Activated CD8-positive, alpha-beta T cell treated with anti-CD3 and anti-CD28 coated beads for 36 hours (primary cell): ENCODE data around the gene NTMT1. TPM values are rescaled to one million over a fixed set of nuclear protein-coding genes. Genes with fewer than 3 reads are reported as not detected.
A peak's percentile ranks its signal among the peaks of the same experiment; 100 is the strongest.

Experiments used
- ATAC-seq: fragments of 200-7000 bp; cut with Tn5 transposase; one replicate; pipeline ENCODE4 v1.10.0; 2021; ENCODE audit warnings: mild to moderate bottlenecking, moderate library complexity
- CTCF ChIA-PET: fragments of 350-600 bp; sonication (Branson Sonifier 250); formaldehyde crosslinking; loops from one replicate; lab custom pipeline; 2021; ENCODE audit warnings: antibody characterized with exemption; lab: Charles Lee
- POLR2A ChIA-PET: fragments of 350-600 bp; sonication (Branson Sonifier 250); formaldehyde crosslinking; loops from one replicate; lab custom pipeline; 2021; ENCODE audit warnings: antibody characterized with exemption; lab: Charles Lee
- DNase-seq: peaks from one replicate; pipeline ENCODE4 v3.0.0-alpha.2; 2020
- H3K27ac Mint-ChIP-seq: one replicate; pipeline ENCODE4 v1.8.0; 2021; ENCODE audit warnings: mild to moderate bottlenecking, mixed read lengths
- H3K27me3 Mint-ChIP-seq: one replicate; pipeline ENCODE4 v1.8.0; 2021; ENCODE audit warnings: mixed read lengths
- H3K36me3 Mint-ChIP-seq: one replicate; pipeline ENCODE4 v1.8.0; 2021; ENCODE audit warnings: low read depth, mixed read lengths
- H3K4me1 Mint-ChIP-seq: one replicate; pipeline ENCODE4 v1.8.0; 2021; ENCODE audit warnings: low read depth, mixed read lengths
- H3K4me3 Mint-ChIP-seq: one replicate; pipeline ENCODE4 v1.8.0; 2021; ENCODE audit warnings: mild to moderate bottlenecking, moderate library complexity, mixed read lengths
- H3K9me3 Mint-ChIP-seq: one replicate; pipeline ENCODE4 v1.8.0; 2021; ENCODE audit warnings: mixed read lengths
- intact Hi-C: fragments of 100-400 bp; cut with micrococcal nuclease; formaldehyde crosslinking; loops from one replicate; pipeline ENCODE4 v1.10.0; 2022
- total RNA-seq, 2 experiments: library from RNA; stranded (reverse); gene quantifications; one replicate each; pipeline ENCODE4 v1.2.3, GENCODE V29; 2021
- TF ChIP-seq, protein P1 (sequence below): fragments of 200-600 bp; IDR thresholded peaks from one replicate; pipeline ENCODE4 v1.8.0; 2022; ENCODE audit warnings: antibody characterized with exemption, mild to moderate bottlenecking

Gene NTMT1, protein sequence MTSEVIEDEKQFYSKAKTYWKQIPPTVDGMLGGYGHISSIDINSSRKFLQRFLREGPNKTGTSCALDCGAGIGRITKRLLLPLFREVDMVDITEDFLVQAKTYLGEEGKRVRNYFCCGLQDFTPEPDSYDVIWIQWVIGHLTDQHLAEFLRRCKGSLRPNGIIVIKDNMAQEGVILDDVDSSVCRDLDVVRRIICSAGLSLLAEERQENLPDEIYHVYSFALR
- total RNA-seq: 10 to 100 TPM; 69.5 to 74.4 TPM

DNA sequence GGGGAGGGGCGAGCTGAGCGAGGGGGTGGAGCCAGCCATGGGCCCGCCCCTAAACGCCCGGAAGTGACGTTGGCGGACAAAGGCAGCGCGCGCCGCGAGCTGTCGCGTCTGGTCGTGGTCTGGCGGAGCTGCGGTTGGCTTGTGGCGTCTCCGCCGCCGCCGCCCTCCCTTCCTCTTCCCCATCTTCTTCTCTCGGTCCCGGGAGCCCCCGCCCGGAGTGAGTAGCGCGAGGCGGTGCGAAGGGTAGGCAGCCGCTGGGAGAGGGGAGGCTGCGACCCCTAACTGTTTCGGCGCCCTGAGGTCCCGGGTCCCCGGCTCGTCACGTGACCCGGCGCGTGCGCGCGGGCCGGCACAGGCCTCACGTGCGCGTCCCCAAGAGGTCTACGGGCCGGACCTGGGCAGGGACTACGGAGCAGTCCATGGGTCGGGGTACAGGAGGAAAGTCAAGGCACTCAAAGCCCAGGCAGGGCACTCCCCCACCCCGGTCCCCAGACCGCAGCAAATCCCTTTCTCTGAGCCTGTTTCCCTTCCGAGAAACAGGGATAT, at the start of gene NTMT1:
NTMT1 (plus strand) TSS at position 85 of the 546 bp plus-strand sequence. CDS start 6,541 bp downstream, outside the sequence.
- ChIA-PET POLR2A (interaction anchor here (0.6 to 2.9 kb wide), 5 partner anchors 11 to 112 kb away, joined by 3 to 12 read pairs (median 4); partner anchors contain the start of gene ASB6), CTCF (interaction anchor here (0.7 to 10.1 kb wide), 9 partner anchors 11 to 495 kb away, joined by 3 to 131 read pairs (median 5); no protein-coding TSS in a partner anchor)
- TF ChIP-seq, protein P1, sequence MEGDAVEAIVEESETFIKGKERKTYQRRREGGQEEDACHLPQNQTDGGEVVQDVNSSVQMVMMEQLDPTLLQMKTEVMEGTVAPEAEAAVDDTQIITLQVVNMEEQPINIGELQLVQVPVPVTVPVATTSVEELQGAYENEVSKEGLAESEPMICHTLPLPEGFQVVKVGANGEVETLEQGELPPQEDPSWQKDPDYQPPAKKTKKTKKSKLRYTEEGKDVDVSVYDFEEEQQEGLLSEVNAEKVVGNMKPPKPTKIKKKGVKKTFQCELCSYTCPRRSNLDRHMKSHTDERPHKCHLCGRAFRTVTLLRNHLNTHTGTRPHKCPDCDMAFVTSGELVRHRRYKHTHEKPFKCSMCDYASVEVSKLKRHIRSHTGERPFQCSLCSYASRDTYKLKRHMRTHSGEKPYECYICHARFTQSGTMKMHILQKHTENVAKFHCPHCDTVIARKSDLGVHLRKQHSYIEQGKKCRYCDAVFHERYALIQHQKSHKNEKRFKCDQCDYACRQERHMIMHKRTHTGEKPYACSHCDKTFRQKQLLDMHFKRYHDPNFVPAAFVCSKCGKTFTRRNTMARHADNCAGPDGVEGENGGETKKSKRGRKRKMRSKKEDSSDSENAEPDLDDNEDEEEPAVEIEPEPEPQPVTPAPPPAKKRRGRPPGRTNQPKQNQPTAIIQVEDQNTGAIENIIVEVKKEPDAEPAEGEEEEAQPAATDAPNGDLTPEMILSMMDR: no peak
- peaks cover 4% of the 10 kb centered on the region for H3K27me3 Mint-ChIP-seq
- H3K27ac Mint-ChIP-seq: peak within 1 kb of the TSS; percentile 95
- peaks cover 25% of the 10 kb centered on the region for H3K36me3 Mint-ChIP-seq
- peaks cover 52% of the 10 kb centered on the region for H3K4me1 Mint-ChIP-seq
- intact Hi-C loops: no loop called here
- DNase-seq: peak; percentile 90
- H3K4me3 Mint-ChIP-seq: peak within 1 kb of the TSS; percentile 77
- H3K9me3 Mint-ChIP-seq: no peaks in the 10 kb centered on the region
- peak; percentile 83 for ATAC-seq

DNA sequence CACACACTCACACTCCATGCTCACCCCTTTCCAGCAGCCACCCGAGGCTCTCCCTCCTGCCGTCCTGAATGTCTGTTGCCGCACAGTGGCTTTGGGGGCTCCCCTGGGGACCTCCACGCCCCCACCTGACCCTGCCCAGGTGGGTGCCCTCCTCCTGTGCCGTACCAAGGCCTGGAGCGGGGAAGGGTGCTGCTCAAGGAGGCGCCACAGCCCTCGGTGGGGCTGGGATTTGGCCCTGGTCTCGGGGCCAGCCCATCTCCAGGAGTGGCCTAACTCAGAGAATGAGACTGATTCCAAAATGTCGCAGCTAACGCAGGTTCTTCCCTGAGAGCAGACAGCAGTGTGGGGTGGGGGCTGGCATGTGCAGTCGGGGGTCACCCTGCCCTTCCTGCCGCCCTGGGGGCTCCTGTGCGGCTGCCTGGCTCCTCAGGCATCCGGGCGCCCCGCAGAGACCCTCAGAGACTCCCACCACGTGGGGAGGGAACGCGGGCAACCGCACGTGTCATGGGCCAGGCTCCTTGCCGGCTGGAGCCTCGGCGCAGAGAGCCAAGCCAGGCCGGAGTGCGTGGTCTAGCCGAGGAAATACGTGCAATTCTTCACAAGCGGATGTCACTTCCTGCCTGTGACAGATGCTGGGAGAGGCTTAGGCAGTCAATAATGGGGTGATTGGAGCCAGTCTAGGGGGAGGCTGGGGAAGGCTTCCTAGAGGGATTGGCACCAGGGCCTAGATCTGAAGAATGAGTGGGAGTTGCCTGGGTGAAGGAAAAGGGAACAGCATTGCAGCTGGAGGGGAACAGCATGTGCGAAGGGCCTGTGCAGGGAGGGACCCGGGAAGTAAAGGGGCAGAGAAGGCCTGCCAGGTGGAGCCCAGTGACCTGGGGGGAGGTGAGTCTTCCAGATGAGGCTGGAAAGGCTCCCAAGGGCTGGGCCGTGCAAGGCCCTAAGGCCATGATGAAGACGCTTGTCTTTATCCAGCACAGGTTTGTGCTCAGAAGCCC, 49.1 kb upstream of the NTMT1 start:
- peaks cover 25% of the 10 kb centered on the region for H3K4me1 Mint-ChIP-seq
- TF ChIP-seq, protein P1: no peak
- H3K9me3 Mint-ChIP-seq: peaks cover 6% of the 10 kb centered on the region
- DNase-seq: no peak
- ATAC-seq: no peak
- intact Hi-C loops: no loop called here
- H3K36me3 Mint-ChIP-seq: peaks cover 5% of the 10 kb centered on the region
- H3K27ac Mint-ChIP-seq: peak overlapping the region; percentile 21
- H3K4me3 Mint-ChIP-seq: no peak overlapping the region
- CTCF ChIA-PET: no interaction called here
- no peaks in the 10 kb centered on the region for H3K27me3 Mint-ChIP-seq
- POLR2A ChIA-PET: no interaction called here

DNA sequence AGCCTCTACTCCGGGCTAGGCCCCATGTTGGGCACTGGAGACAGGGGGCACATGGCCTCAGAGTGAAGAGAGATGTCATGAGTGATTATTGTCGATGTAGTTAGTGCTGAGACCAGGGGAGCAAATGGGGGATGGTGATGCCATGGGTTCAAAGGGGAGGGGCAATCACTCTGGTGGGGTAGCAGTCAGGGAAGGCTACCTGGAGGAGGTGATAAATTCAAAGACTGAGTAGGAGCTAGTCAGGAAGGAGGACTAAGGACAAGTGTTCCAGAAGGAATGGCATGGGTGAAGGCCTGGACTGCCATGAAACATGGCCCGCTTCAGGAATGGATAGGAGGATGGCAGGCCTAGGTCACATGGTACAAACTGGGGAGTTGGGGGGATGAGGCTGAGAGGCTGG, 46.7 kb upstream of the NTMT1 start:
- Mint-ChIP-seq H3K4me3 (no peak overlapping the region), H3K36me3 (no peaks in the 10 kb centered on the region), H3K4me1 (peaks cover 49% of the 10 kb centered on the region), H3K9me3 (no peaks in the 10 kb centered on the region), H3K27me3 (no peaks in the 10 kb centered on the region), H3K27ac (peak overlapping the region; percentile 21)
- intact Hi-C loops: no loop called here
- POLR2A ChIA-PET: interaction anchor here (1.0 kb wide), 1 partner anchor 58 kb away, joined by 3 read pairs; no protein-coding TSS in a partner anchor
- TF ChIP-seq, protein P1: no peak
- ATAC-seq (no peak), DNase-seq (no peak)
- CTCF ChIA-PET: no interaction called here

DNA sequence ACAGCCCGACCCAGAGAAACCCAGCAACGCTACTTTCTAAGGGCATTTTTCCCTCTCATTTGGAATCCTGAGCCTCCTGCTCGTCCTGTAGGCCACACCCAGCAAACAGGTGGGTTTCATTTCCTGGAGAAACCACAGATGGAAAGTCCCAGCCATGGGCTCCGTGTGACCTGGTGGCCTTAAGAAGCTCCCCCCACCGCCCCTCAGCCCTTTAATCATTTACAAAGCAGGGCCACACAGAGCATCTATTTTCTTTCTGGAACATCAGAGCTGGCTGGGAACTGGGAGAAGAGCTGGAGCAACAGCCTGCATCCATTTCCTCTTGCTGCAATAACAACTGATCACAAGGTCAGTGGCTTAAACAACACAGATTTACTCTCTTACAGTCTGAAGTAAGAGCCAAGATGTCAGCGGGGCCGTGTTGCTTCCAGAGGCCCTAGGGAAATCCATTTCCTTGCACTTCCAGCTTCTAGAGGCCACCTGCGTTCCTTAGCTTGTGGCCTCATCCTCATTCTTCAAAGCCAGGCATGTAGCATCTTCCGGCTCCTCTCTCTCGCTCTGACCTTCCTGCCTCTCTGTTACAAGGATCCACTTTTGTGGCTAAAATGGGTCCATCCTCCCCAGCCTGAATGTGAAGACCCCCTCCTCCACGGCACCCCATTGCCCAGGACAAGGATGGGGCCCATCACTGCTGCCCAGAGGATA, 45.6 kb upstream of the NTMT1 start:
- Mint-ChIP-seq H3K36me3 (no peaks in the 10 kb centered on the region), H3K27ac (peak overlapping the region; percentile 34), H3K27me3 (no peaks in the 10 kb centered on the region), H3K9me3 (no peaks in the 10 kb centered on the region), H3K4me1 (peaks cover 53% of the 10 kb centered on the region), H3K4me3 (no peak overlapping the region)
- POLR2A ChIA-PET: interaction anchor here (0.7 to 1.0 kb wide), 3 partner anchors 12 to 403 kb away, joined by 3 read pairs; no protein-coding TSS in a partner anchor
- intact Hi-C loops: no loop called here
- DNase-seq (peak; percentile 88), ATAC-seq (peak; percentile 62)
- CTCF ChIA-PET: interaction anchor here (1.3 to 1.6 kb wide), 3 partner anchors 11 to 437 kb away, joined by 3 to 4 read pairs (median 4); partner anchors contain the start of gene IER5L
- TF ChIP-seq, protein P1: no peak
